Brain microvascular endothelial cell (primary cell): ENCODE data around the gene PDIA4.

Experiments used
- DNase-seq: peaks from one replicate; pipeline ENCODE4 v3.0.0-alpha.2; 2020
- H3K27ac ChIP-seq: fragments of 250-450 bp; sonication (Bioruptor Pico); 2 replicates; pipeline ENCODE4 v1.5.1; 2020; ENCODE audit warnings: mild to moderate bottlenecking, moderate library complexity
- H3K27me3 ChIP-seq: fragments of 250-450 bp; sonication (Bioruptor Pico); replicated peaks from 2 replicates; pipeline ENCODE4 v1.5.1; 2020; ENCODE audit warnings: mild to moderate bottlenecking
- H3K36me3 ChIP-seq: fragments of 250-450 bp; sonication (Bioruptor Pico); replicated peaks from 2 replicates; pipeline ENCODE4 v1.5.1; 2020; ENCODE audit warnings: mild to moderate bottlenecking
- H3K4me3 ChIP-seq: 2 replicates; pipeline ENCODE4 v1.5.1; 2011; ENCODE audit warnings: low read depth, mild to moderate bottlenecking, control low read depth, low read length, moderate library complexity
- in situ Hi-C: cut with HindIII; loops from 2 replicates; pipeline ENCODE4 v1.10.0; 2017; ENCODE audit warnings: low sequenced_read_pairs, low pct_ligation_motif_present
- TF ChIP-seq, protein P1 (sequence below): IDR thresholded peaks from 2 replicates; pipeline ENCODE4 v1.5.1; 2011; ENCODE audit warnings: low read depth, mild to moderate bottlenecking, moderate library complexity, low read length, control low read depth, inconsistent platforms; ENCODE audit errors: missing control alignments

The PDIA4 gene

DNA sequence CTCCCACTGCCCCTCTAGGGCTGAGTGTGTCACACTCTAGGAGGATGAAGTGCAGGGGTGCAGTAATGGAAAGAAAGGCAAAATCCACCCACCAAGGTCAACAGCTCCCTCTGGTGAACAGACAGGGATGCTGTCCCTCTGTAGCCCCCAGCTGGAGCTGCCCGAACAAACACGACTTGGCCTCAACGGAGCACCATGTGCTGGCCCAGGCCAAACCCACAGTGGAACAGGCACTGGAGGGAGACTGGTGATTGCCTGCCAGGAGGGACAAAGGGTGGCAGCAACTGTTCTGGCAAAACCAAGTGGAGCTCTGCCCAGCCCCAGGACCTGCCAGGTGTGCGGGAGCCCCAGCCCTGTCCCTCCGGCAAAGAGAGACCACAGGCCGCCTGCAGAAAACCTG is 20.7 kb downstream of the PDIA4 start:
- DNase-seq, result no peak
- Histone ChIP-seq H3K27me3 (no peaks in the 10 kb centered on the region), H3K36me3 (peaks cover 87% of the 10 kb centered on the region), H3K4me3 (no peak overlapping the region), H3K27ac (no peak overlapping the region)
- TF ChIP-seq, protein P1, sequence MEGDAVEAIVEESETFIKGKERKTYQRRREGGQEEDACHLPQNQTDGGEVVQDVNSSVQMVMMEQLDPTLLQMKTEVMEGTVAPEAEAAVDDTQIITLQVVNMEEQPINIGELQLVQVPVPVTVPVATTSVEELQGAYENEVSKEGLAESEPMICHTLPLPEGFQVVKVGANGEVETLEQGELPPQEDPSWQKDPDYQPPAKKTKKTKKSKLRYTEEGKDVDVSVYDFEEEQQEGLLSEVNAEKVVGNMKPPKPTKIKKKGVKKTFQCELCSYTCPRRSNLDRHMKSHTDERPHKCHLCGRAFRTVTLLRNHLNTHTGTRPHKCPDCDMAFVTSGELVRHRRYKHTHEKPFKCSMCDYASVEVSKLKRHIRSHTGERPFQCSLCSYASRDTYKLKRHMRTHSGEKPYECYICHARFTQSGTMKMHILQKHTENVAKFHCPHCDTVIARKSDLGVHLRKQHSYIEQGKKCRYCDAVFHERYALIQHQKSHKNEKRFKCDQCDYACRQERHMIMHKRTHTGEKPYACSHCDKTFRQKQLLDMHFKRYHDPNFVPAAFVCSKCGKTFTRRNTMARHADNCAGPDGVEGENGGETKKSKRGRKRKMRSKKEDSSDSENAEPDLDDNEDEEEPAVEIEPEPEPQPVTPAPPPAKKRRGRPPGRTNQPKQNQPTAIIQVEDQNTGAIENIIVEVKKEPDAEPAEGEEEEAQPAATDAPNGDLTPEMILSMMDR, result peak; percentile 33
- in situ Hi-C loops, result no loop called here

DNA sequence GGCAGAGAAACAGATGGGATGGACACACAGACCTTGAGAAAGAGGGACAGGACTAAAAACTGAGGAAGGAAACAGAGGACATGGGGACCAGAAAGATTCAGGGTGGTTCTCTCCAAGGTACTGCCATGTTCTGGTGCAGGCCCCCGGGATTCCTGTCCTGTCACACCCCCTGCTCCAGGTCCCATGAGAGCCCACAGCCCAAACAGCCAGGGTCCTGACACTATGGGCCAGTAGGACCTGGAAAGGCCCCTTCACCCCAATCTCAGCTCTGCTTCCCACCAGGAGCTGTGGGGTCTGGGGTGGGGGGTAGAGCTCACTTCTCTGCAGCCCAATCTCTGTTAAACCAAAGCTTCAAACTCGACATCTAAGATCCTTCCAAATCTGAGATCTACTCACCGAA is 21.2 kb downstream of the PDIA4 start:
- peaks cover 86% of the 10 kb centered on the region for H3K36me3 ChIP-seq
- H3K27me3 ChIP-seq, result no peaks in the 10 kb centered on the region
- TF ChIP-seq, protein P1, result no peak
- H3K27ac ChIP-seq, result no peak overlapping the region
- DNase-seq, result no peak
- H3K4me3 ChIP-seq, result no peak overlapping the region
- in situ Hi-C loops, result no loop called here

DNA sequence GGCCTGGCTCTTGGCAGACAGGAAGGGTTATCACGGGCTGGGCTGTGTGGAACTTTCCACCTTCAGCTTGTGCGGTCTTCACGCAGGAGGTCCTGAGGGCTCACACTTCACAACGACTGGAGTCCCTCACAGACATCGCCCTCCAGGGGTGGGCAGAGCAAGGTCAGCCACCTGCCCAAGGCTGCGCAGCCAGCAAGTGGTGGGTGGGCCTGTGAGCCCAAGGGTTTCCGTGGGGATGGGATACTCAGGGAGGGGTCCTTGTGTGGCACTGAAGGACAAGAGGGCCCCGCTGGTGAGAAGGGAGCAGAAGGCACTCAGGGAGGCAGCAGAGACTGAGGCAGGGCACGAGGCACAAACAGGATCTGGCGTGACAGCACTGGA is 22.0 kb downstream of the PDIA4 start:
- TF ChIP-seq, protein P1, result no peak
- Histone ChIP-seq H3K4me3 (no peak overlapping the region), H3K27me3 (no peaks in the 10 kb centered on the region), H3K36me3 (peaks cover 85% of the 10 kb centered on the region), H3K27ac (no peak overlapping the region)
- no peak for DNase-seq
- in situ Hi-C loops, result no loop called here

DNA sequence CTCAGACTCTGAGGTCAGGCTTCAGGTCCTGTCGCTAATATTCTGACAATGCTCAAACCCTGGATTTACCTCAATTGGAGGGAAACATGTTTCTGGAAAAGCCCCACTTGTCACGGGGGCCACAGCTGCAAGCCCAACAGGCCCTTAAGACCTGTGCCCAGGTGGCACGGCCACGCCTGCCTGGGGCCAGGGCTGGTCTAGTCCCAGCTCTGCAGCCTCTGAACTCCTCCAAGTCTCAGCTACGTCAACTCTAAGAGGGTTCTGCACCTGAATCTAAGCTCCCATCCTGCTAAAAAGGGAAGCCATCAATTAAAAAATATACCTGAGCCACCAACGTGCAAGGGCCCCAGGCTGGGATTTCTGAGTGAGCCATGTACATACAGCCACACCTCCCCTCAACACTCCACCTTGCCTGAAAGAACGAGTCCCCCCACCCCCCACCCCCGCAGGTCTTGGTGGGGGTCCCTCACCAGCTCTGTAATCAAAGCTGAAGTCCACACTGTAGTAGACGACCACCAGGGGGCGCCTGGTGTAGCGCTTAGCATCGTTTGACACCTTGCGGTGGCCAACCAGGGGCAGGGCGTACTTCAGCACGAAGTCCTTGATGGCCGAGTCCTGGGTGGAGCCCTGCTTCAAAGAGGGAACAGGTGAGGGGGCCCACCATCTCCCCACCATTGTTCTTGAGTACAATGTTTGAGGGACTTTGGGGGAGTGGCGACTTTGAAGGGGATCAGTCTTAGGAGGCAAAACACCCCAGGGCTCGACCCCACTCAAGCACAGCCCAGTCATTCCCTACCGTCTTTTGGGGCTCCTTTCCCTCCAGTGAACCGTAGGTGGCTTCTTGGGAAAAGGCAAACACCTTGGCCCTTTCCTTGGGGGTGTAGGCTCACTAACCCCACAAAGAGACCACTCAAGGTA is 22.6 kb downstream of the PDIA4 start:
- Histone ChIP-seq H3K36me3 (peaks cover 79% of the 10 kb centered on the region), H3K27me3 (no peaks in the 10 kb centered on the region), H3K27ac (no peak overlapping the region), H3K4me3 (no peak overlapping the region)
- in situ Hi-C loops, result no loop called here
- peak; percentile 60 for DNase-seq
- TF ChIP-seq, protein P1, result peak; percentile 86

DNA sequence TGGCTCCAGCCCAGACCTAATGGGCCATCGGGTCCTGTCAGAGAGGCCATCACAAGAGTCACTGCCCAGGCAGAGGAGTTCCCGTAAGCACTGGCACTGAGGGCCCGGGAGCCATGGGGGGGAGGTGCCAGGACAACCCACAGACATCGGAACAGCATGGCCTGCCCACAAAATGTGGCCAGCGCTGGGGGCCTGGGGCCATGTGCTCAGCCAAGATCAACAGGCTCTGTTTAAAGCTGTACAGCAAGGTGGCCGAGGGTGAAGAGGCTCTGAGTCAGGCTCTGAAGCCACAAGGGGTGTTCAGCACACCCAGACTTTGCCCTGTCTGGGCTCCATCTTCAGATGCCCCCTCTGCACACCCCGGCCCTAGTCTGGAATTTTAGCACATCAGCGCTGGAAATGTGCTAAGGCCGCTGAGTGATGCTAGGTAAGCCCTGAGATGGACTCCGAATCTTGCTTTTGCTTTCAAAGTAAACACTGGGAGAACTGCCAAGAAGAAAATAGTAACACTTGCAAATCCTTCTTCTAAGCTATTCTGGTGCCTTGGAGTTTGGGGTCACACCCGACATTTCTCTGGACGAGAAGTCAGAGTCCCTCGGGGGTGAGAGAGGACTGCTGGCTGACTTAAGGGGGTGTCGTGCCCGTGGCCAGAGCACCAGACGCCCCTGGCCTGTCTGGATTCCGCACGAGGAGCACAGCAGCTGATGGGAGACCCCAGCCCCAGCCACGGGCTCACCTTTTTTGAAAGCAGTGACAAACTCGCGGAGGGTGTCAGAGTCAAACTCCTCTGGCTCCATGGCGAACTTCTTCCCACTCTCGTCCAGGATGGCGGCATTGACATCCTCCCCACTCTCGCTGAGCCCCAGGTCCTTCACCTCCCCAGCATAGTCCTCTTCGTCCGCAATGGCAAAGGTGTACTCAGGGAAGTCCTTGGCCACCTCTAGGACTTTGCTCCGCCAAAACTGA is 23.6 kb downstream of the PDIA4 start:
- H3K4me3 ChIP-seq, result no peak overlapping the region
- H3K27ac ChIP-seq, result no peak overlapping the region
- H3K27me3 ChIP-seq, result no peaks in the 10 kb centered on the region
- DNase-seq, result no peak
- TF ChIP-seq, protein P1, result no peak
- H3K36me3 ChIP-seq, result peaks cover 73% of the 10 kb centered on the region
- in situ Hi-C loops, result no loop called here
